HEK293 (cell line): ENCODE data around the gene NUCB1.

Source experiments
- CTCF ChIA-PET: fragments of 350-600 bp; formaldehyde crosslinking; extraction: SDS; loops from one replicate; lab custom pipeline; 2021; ENCODE audit warnings: antibody characterized with exemption; lab: Yijun Ruan, JAX
- POLR2A ChIA-PET: fragments of 300-600 bp; formaldehyde crosslinking; extraction: SDS; loops from one replicate; lab custom pipeline; 2020; ENCODE audit warnings: antibody characterized with exemption, inconsistent platforms; lab: Yijun Ruan, JAX
- H3K27ac ChIP-seq: fragments of 200-500 bp; sonication (Bioruptor generic); 2 replicates; pipeline ENCODE4 v1.5.1; 2014; ENCODE audit warnings: low read depth, low read length, control low read depth, inconsistent platforms; ENCODE audit errors: extremely low read depth
- H3K36me3 ChIP-seq, 2 experiments: fragments of 200-500 bp in 1 of 2; sonication (Bioruptor generic) in 1 of 2; 1 replicate in 1 of 2; 2 replicates in 1 of 2; pipeline ENCODE4 v1.5.1; 2014 to 2017; ENCODE audit warnings: inconsistent platforms in 2 of 2, low read length in 2 of 2; ENCODE audit not compliant: control insufficient read depth in 2 of 2, insufficient read depth in 1 of 2
- H3K4me1 ChIP-seq: fragments of 200-500 bp; sonication (Bioruptor generic); 2 replicates; pipeline ENCODE4 v1.5.1; 2014; ENCODE audit warnings: mild to moderate bottlenecking, low read length, inconsistent platforms; ENCODE audit not compliant: control insufficient read depth, insufficient read depth
- H3K4me3 ChIP-seq: 2 replicates; pipeline ENCODE4 v1.5.1; 2011; ENCODE audit warnings: low read depth, mild to moderate bottlenecking, control low read depth, low read length, moderate library complexity
- H3K9me3 ChIP-seq: fragments of 200-500 bp; sonication (Bioruptor generic); 2 replicates; pipeline ENCODE4 v1.5.1; 2014; ENCODE audit warnings: low read depth, low read length, inconsistent platforms; ENCODE audit not compliant: control insufficient read depth, insufficient read depth
- KLF1 ChIP-seq: fragments of 450-650 bp; formaldehyde crosslinking; IDR thresholded peaks from 2 replicates; pipeline ENCODE4 v1.5.1; 2016; ENCODE audit warnings: missing biosample characterization, missing genetic modification characterization
- PRDM4 ChIP-seq: fragments of 450-650 bp; formaldehyde crosslinking; IDR thresholded peaks from 2 replicates; pipeline ENCODE4 v1.5.1; 2017; ENCODE audit warnings: missing biosample characterization, missing genetic modification characterization
- SP2 ChIP-seq: fragments of 450-650 bp; formaldehyde crosslinking; IDR thresholded peaks from 2 replicates; pipeline ENCODE4 v1.5.1; 2016; ENCODE audit warnings: missing biosample characterization, missing genetic modification characterization
- ZBTB44 ChIP-seq: fragments of 450-650 bp; IDR thresholded peaks from 2 replicates; pipeline ENCODE4 v1.5.1; 2018; ENCODE audit warnings: missing biosample characterization, mild to moderate bottlenecking, missing genetic modification characterization
- ZNF335 ChIP-seq: fragments of 450-650 bp; formaldehyde crosslinking; conservative IDR thresholded peaks from 2 replicates; pipeline ENCODE4 v1.5.1; 2016; ENCODE audit warnings: missing biosample characterization, missing genetic modification characterization
- ZNF362 ChIP-seq: fragments of 450-650 bp; formaldehyde crosslinking; IDR thresholded peaks from 2 replicates; pipeline ENCODE4 v1.5.1; 2016; ENCODE audit warnings: missing biosample characterization, missing genetic modification characterization
- ZNF449 ChIP-seq: fragments of 450-650 bp; formaldehyde crosslinking; IDR thresholded peaks from 2 replicates; pipeline ENCODE4 v1.5.1; 2017; ENCODE audit warnings: missing biosample characterization, mild to moderate bottlenecking, missing genetic modification characterization, moderate library complexity
- ZNF623 ChIP-seq: fragments of 450-650 bp; formaldehyde crosslinking; IDR thresholded peaks from 2 replicates; pipeline ENCODE4 v1.5.1; 2016; ENCODE audit warnings: missing biosample characterization, missing genetic modification characterization
- ZNF777 ChIP-seq: fragments of 450-650 bp; formaldehyde crosslinking; IDR thresholded peaks from 2 replicates; pipeline ENCODE4 v1.5.1; 2017; ENCODE audit warnings: missing biosample characterization, missing genetic modification characterization, borderline replicate concordance
- ZNF843 ChIP-seq: fragments of 450-650 bp; formaldehyde crosslinking; IDR thresholded peaks from 2 replicates; pipeline ENCODE4 v1.5.1; 2016; ENCODE audit warnings: missing biosample characterization, missing genetic modification characterization
- ZSCAN23 ChIP-seq: fragments of 450-650 bp; formaldehyde crosslinking; IDR thresholded peaks from 2 replicates; pipeline ENCODE4 v1.5.1; 2016; ENCODE audit warnings: missing biosample characterization, missing genetic modification characterization

The NUCB1 gene

GRCh38 chr19:48922548-48923490, 22.7 kb downstream of the NUCB1 start:
- POLR2A ChIA-PET, result interaction anchor here (0.7 kb wide), 1 partner anchor 369 kb away, joined by 3 read pairs; no protein-coding TSS in a partner anchor
- CTCF ChIA-PET, result no interaction called here
- no peak overlapping the region for H3K27ac ChIP-seq
- H3K36me3 ChIP-seq, result peaks cover 15 to 40% of the 10 kb centered on the region in 2 experiments; a peak in 2 of 3 replicates
- no peaks in the 10 kb centered on the region for H3K9me3 ChIP-seq
- H3K4me1 ChIP-seq, result no peaks in the 10 kb centered on the region
- TF ChIP-seq ZNF449 (tag by site-specific recombination) (peak; percentile 93), PRDM4 (no peak), ZSCAN23 (tag by site-specific recombination) (no peak)
- H3K4me3 ChIP-seq, result no peak overlapping the region

GRCh38 chr19:48925240-48925843, 25.2 kb downstream of the NUCB1 start:
- H3K4me3 ChIP-seq, result no peak overlapping the region
- CTCF ChIA-PET, result interaction anchor here (0.9 to 2.4 kb wide), 2 partner anchors 45 to 68 kb away, joined by 5 to 8 read pairs; partner anchors contain the start of gene RUVBL2
- H3K9me3 ChIP-seq, result no peaks in the 10 kb centered on the region
- H3K27ac ChIP-seq, result no peak overlapping the region
- peaks cover 7 to 23% of the 10 kb centered on the region in 2 experiments; a peak in 2 of 3 replicates for H3K36me3 ChIP-seq
- no peaks in the 10 kb centered on the region for H3K4me1 ChIP-seq
- TF ChIP-seq ZNF623 (no peak), ZNF335 (tag by site-specific recombination) (peak; percentile 59), KLF1 (tag by site-specific recombination) (peak; percentile 42), ZNF362 (peak; percentile 82; the same call in 1 of the 2 replicates), ZBTB44 (tag by site-specific recombination) (no peak), SP2 (tag by site-specific recombination) (no peak), ZNF777 (tag by site-specific recombination) (no peak), ZNF449 (tag by site-specific recombination) (0 out of 2 replicates have a peak, but pooled peaks have one; percentile 16), ZNF843 (tag by site-specific recombination) (no peak)
- POLR2A ChIA-PET, result interaction anchor here (0.6 to 2.0 kb wide), 4 partner anchors 28 to 205 kb away, joined by 3 to 5 read pairs (median 3); partner anchors contain the start of gene PPP1R15A
